DND-41 (cell line): ENCODE measurements around the gene OR2T3.
"Not testable (repeated sequence)": the region's sequence is repeated elsewhere in the genome, so short reads cannot be mapped to it uniquely, and the experiment has no call there.

Experiments used
- EZH2 ChIP-seq: IDR thresholded peaks from 3 replicates; pipeline ENCODE4 v1.6.1; 2012; ENCODE audit warnings: borderline replicate concordance, low read depth, mild to moderate bottlenecking, moderate library complexity, low read length, inconsistent platforms; ENCODE audit not compliant: severe bottlenecking
- TF ChIP-seq, protein P1 (sequence below): IDR thresholded peaks from 2 replicates; pipeline ENCODE4 v1.5.1; 2012; ENCODE audit warnings: borderline replicate concordance, low read length, moderate library complexity, mild to moderate bottlenecking; ENCODE audit not compliant: poor library complexity, severe bottlenecking; ENCODE audit errors: extremely low read depth

DNA sequence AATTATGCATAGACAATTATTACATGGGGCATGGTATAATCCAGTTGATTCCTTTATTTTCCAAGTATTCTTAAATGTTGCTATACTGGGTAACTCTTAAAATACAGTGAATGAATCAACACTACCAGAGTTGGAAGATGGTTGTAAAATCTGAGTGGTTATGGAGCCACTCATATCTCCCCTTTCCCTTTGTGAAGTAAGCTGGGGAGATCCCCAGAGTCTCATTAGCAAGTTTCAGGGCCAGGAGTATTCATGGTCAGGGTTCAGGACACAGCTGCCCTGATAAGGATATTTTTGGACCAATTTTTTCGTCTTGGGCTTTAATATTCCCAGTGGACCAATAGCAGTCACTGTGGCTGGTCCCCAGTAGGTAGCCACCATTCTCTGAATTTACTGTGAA, 34.5 kb upstream of the OR2T3 start:
- TF ChIP-seq, protein P1, sequence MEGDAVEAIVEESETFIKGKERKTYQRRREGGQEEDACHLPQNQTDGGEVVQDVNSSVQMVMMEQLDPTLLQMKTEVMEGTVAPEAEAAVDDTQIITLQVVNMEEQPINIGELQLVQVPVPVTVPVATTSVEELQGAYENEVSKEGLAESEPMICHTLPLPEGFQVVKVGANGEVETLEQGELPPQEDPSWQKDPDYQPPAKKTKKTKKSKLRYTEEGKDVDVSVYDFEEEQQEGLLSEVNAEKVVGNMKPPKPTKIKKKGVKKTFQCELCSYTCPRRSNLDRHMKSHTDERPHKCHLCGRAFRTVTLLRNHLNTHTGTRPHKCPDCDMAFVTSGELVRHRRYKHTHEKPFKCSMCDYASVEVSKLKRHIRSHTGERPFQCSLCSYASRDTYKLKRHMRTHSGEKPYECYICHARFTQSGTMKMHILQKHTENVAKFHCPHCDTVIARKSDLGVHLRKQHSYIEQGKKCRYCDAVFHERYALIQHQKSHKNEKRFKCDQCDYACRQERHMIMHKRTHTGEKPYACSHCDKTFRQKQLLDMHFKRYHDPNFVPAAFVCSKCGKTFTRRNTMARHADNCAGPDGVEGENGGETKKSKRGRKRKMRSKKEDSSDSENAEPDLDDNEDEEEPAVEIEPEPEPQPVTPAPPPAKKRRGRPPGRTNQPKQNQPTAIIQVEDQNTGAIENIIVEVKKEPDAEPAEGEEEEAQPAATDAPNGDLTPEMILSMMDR, result not testable (repeated sequence)
- not testable (repeated sequence) for TF ChIP-seq EZH2
